T-helper 17 cell (primary cell): Measurements from ENCODE around the gene THRAP3. TPM values are rescaled to one million over a fixed set of nuclear protein-coding genes. Genes with fewer than 3 reads are reported as not detected.

Experiments used
- ATAC-seq: fragments of 150-1000 bp; cut with Tn5 transposase; 2 replicates; pipeline ENCODE4 v1.10.0; 2021; ENCODE audit warnings: mild to moderate bottlenecking, moderate library complexity
- DNase-seq, 3 donors: peaks; one replicate each; pipeline versions ENCODE4 v3.0.0 to v3.0.0-alpha.2; 2020 to 2021
- H3K9me3 ChIP-seq: one replicate; pipeline ENCODE4 v1.7.0; 2013; ENCODE audit warnings: low read length, mild to moderate bottlenecking; ENCODE audit not compliant: control insufficient read depth, poor library complexity, severe bottlenecking
- H3K27ac Mint-ChIP-seq: one replicate; pipeline ENCODE4 v1.8.0; 2022; ENCODE audit warnings: mild to moderate bottlenecking, moderate library complexity, mixed read lengths
- H3K27me3 Mint-ChIP-seq: one replicate; pipeline ENCODE4 v1.8.0; 2022; ENCODE audit warnings: mixed read lengths
- H3K36me3 Mint-ChIP-seq: one replicate; pipeline ENCODE4 v1.8.0; 2022; ENCODE audit warnings: low read depth, mixed read lengths
- H3K4me1 Mint-ChIP-seq: one replicate; pipeline ENCODE4 v1.8.0; 2022; ENCODE audit warnings: mild to moderate bottlenecking, mixed read lengths
- H3K4me3 Mint-ChIP-seq: one replicate; pipeline ENCODE4 v1.8.0; 2022; ENCODE audit warnings: mild to moderate bottlenecking, moderate library complexity, mixed read lengths
- total RNA-seq, 4 donors: library from RNA in 2 of 4; stranded (reverse) in 2 of 4; gene quantifications; one replicate each; pipeline ENCODE4 v1.2.3 and lab custom pipeline; 2022 to 2026

THRAP3 gene
- total RNA-seq, 2 donors from 2014 or later, result 74.5 to 76.3 TPM

GRCh38 chr1:36322041-36322785, 98.0 kb downstream of the THRAP3 start:
- DNase-seq, result no peak
- Mint-ChIP-seq H3K36me3 (no peaks in the 10 kb centered on the region), H3K27me3 (no peaks in the 10 kb centered on the region), H3K4me1 (peaks cover 31% of the 10 kb centered on the region), H3K27ac (no peak overlapping the region), H3K4me3 (peak overlapping the region; percentile 88)
- no peak for ATAC-seq
- no peaks in the 10 kb centered on the region for H3K9me3 ChIP-seq

GRCh38 chr1:36322786-36323635, 98.8 kb downstream of the THRAP3 start:
- peak in 2 of 3 donors; percentile 35 for DNase-seq
- H3K4me3 Mint-ChIP-seq, result peak overlapping the region; percentile 77
- no peaks in the 10 kb centered on the region for H3K27me3 Mint-ChIP-seq
- peaks cover 30% of the 10 kb centered on the region for H3K4me1 Mint-ChIP-seq
- H3K9me3 ChIP-seq, result no peaks in the 10 kb centered on the region
- peak; percentile 51 for ATAC-seq
- no peaks in the 10 kb centered on the region for H3K36me3 Mint-ChIP-seq
- no peak overlapping the region for H3K27ac Mint-ChIP-seq

GRCh38 chr1:36323636-36324352, 99.6 kb downstream of the THRAP3 start, which contains the start of gene EVA1B:
Gene EVA1B (minus strand): TSS chr1:36323645. CDS start chr1:36323037, 608 bp downstream.
- no peaks in the 10 kb centered on the region for H3K36me3 Mint-ChIP-seq
- H3K27ac Mint-ChIP-seq, result no peak within 1 kb of the TSS
- H3K27me3 Mint-ChIP-seq, result no peaks in the 10 kb centered on the region
- ATAC-seq (peak; percentile 48), DNase-seq (peak in 2 of 3 donors; percentile 46 to 52)
- H3K4me1 Mint-ChIP-seq, result peaks cover 30% of the 10 kb centered on the region
- peak within 1 kb of the TSS; percentile 87 for H3K4me3 Mint-ChIP-seq
- no peaks in the 10 kb centered on the region for H3K9me3 ChIP-seq

- no peaks in the 10 kb centered on the region for H3K36me3 Mint-ChIP-seq
- no peak for DNase-seq
- H3K4me3 Mint-ChIP-seq, result peak overlapping the region; percentile 87
- no peaks in the 10 kb centered on the region for H3K27me3 Mint-ChIP-seq
- ATAC-seq, result no peak
- peaks cover 32% of the 10 kb centered on the region for H3K4me1 Mint-ChIP-seq
- H3K27ac Mint-ChIP-seq, result no peak overlapping the region
- no peaks in the 10 kb centered on the region for H3K9me3 ChIP-seq
Measured at GRCh38 chr1:36324353-36324703, 100.1 kb downstream of the THRAP3 start.

- no peak overlapping the region for H3K27ac Mint-ChIP-seq
- no peak overlapping the region for H3K4me3 Mint-ChIP-seq
- no peaks in the 10 kb centered on the region for H3K9me3 ChIP-seq
- no peaks in the 10 kb centered on the region for H3K36me3 Mint-ChIP-seq
- peaks cover 34% of the 10 kb centered on the region for H3K4me1 Mint-ChIP-seq
- DNase-seq (no peak), ATAC-seq (no peak)
- H3K27me3 Mint-ChIP-seq, result no peaks in the 10 kb centered on the region
Measured at GRCh38 chr1:36326499-36326898, 102.3 kb downstream of the THRAP3 start.

GRCh38 chr1:36327421-36328087, 103.3 kb downstream of the THRAP3 start:
- Mint-ChIP-seq H3K27me3 (no peaks in the 10 kb centered on the region), H3K36me3 (no peaks in the 10 kb centered on the region), H3K4me3 (no peak overlapping the region), H3K4me1 (peaks cover 31% of the 10 kb centered on the region), H3K27ac (peak overlapping the region; percentile 70)
- ATAC-seq (no peak), DNase-seq (no peak)
- H3K9me3 ChIP-seq, result no peaks in the 10 kb centered on the region

- Mint-ChIP-seq H3K4me3 (no peak overlapping the region), H3K27ac (peak overlapping the region; percentile 70), H3K36me3 (no peaks in the 10 kb centered on the region), H3K27me3 (no peaks in the 10 kb centered on the region), H3K4me1 (peaks cover 28% of the 10 kb centered on the region)
- ATAC-seq (no peak), DNase-seq (no peak)
- no peaks in the 10 kb centered on the region for H3K9me3 ChIP-seq
Measured at GRCh38 chr1:36328088-36328480, 103.8 kb downstream of the THRAP3 start.

- Mint-ChIP-seq H3K27me3 (no peaks in the 10 kb centered on the region), H3K36me3 (no peaks in the 10 kb centered on the region), H3K4me3 (no peak overlapping the region), H3K4me1 (peaks cover 28% of the 10 kb centered on the region), H3K27ac (no peak overlapping the region)
- DNase-seq (no peak), ATAC-seq (no peak)
- no peaks in the 10 kb centered on the region for H3K9me3 ChIP-seq
Measured at GRCh38 chr1:36328713-36329112, 104.5 kb downstream of the THRAP3 start.

GRCh38 chr1:36329817-36330216, 105.6 kb downstream of the THRAP3 start:
- ATAC-seq, result no peak
- peaks cover 21% of the 10 kb centered on the region for H3K4me1 Mint-ChIP-seq

GRCh38 chr1:36330940-36331339, 106.7 kb downstream of the THRAP3 start:
- no peaks in the 10 kb centered on the region for H3K9me3 ChIP-seq
- H3K27me3 Mint-ChIP-seq, result no peaks in the 10 kb centered on the region
- H3K4me1 Mint-ChIP-seq, result peaks cover 21% of the 10 kb centered on the region
- ATAC-seq (no peak), DNase-seq (no peak)
- peak overlapping the region; percentile 12 for H3K27ac Mint-ChIP-seq
- H3K4me3 Mint-ChIP-seq, result no peak overlapping the region
- no peaks in the 10 kb centered on the region for H3K36me3 Mint-ChIP-seq

More at GRCh38 chr1:36329817-36330216, 105.6 kb downstream of the THRAP3 start:
- no peaks in the 10 kb centered on the region for H3K27me3 Mint-ChIP-seq
- no peaks in the 10 kb centered on the region for H3K36me3 Mint-ChIP-seq
- H3K27ac Mint-ChIP-seq, result no peak overlapping the region
- no peak for DNase-seq
- peak overlapping the region; percentile 63 for H3K4me3 Mint-ChIP-seq
- no peaks in the 10 kb centered on the region for H3K9me3 ChIP-seq

GRCh38 chr1:36337830-36338229, 113.6 kb downstream of the THRAP3 start:
- H3K4me3 Mint-ChIP-seq, result no peak overlapping the region
- H3K36me3 Mint-ChIP-seq, result peaks cover 5% of the 10 kb centered on the region
- H3K27me3 Mint-ChIP-seq, result no peaks in the 10 kb centered on the region
- peaks cover 25% of the 10 kb centered on the region for H3K4me1 Mint-ChIP-seq
- DNase-seq (no peak), ATAC-seq (no peak)
- peak overlapping the region; percentile 39 for H3K27ac Mint-ChIP-seq
- no peaks in the 10 kb centered on the region for H3K9me3 ChIP-seq

GRCh38 chr1:36339215-36339614, 115.0 kb downstream of the THRAP3 start:
- H3K27me3 Mint-ChIP-seq, result no peaks in the 10 kb centered on the region
- peaks cover 25% of the 10 kb centered on the region for H3K4me1 Mint-ChIP-seq
- H3K9me3 ChIP-seq, result no peaks in the 10 kb centered on the region
- no peak for DNase-seq
- H3K27ac Mint-ChIP-seq, result no peak overlapping the region
- H3K4me3 Mint-ChIP-seq, result no peak overlapping the region
- no peak for ATAC-seq
- peaks cover 5% of the 10 kb centered on the region for H3K36me3 Mint-ChIP-seq
